ENCODE results near the gene KRT37. TPM values are rescaled to one million over a fixed set of nuclear protein-coding genes. Genes with fewer than 3 reads are reported as not detected.

KRT37 gene
- total RNA-seq (2022; extraction: Qiagen RNA extraction; ENCODE audit: low read depth): not detected in 5 replicates

DNA sequence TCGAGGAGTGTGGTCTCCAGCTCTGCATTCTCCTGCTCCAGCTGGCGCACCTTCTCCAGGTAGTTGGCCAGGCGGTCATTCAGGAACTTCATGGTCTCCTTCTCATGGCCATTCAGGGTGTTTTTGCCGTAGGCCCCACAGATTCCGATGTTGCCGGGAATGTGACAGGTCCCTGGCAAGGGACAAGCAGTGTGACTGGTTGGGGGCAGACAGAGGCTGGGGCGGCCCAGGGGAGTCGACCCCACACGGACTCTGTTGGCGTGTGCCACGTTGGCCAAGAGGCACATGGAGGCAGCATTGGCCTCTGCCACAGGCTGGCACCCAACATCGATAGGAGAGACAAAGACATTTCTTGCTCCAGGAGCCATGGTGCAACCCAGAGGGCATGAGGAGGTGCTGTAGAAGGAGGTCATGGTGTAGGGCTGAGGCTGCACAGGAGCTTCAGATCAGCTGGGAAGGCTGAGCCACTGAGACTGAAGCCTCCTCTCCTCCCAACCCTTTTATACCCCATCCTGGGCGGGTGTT lies at the start of gene KRT37:
TSS of gene KRT37 (minus strand) at position 475 of the 525 bp plus-strand sequence. CDS start at position 413, 62 bp downstream.

DNA sequence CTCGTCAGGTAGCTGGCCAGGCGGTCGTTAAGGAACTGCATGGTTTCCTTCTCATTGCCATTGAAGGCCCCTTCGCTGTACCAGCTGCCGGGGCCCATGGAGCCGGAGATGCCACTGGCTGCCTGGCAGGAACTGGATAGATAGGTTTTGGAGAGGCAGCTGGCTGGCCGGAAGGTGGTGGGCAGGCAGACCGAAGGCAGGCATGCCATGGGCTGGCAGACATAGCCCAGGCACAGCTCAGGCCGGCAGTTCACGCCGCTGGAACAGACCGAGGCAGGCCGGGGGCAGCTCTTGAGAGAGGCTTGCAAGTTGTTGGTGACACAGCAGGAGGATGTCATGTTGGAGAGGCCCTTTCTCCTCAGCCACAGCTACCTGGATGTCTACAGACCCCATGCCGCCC lies 42.6 kb upstream of the KRT37 start, which contains the start of gene KRT32:
TSS of gene KRT32 (minus strand) at position 399 of the 400 bp plus-strand sequence. CDS start at position 338, 61 bp downstream.

DNA sequence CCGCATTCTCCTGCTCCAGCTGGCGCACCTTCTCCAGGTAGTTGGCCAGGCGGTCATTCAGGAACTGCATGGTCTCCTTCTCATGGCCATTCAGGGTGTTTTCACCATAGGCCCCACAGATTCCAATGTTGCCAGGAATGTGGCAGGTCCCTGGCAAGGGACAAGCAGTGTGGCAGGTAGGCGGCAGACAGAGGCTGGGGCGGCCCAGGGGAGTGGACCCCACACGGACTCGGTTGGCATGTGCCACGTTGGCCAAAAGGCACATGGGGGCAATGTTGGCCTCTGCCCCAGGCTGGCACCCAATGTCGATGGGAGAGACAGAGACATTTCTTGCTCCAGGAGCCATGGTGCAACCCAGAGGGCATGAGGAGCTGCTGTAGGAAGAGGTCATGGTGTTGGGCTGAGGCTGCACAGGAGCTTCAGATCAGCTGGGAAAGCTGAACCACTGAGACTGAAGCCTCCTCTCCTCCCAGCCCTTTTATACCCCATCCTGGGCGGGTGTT lies 16.2 kb upstream of the KRT37 start, which contains the start of gene KRT38:
TSS of gene KRT38 (minus strand) at position 453 of the 503 bp plus-strand sequence. CDS start at position 391, 62 bp downstream.

GRCh38 chr17:41396996-41397660 lies 27.3 kb downstream of the KRT37 start, which contains the start of gene KRT31:
Gene KRT31, minus strand, starts transcription at chr17:41397608. Its CDS starts 69 bp downstream, at chr17:41397539.

GRCh38 chr17:41381943-41382342 lies 42.4 kb downstream of the KRT37 start, which contains the start of gene KRT34:
Gene KRT34, minus strand, starts transcription at chr17:41382306. Its CDS starts 60 bp downstream, at chr17:41382246.

Other genes with a start within 250 kb of the KRT37 start
- not detected in 5 replicates for gene KRTAP4-2, start 246.4 kb downstream of the KRT37 start, total RNA-seq (2022; extraction: Qiagen RNA extraction; ENCODE audit: low read depth)
- 0.07 to 0.56 TPM (median 0.26 TPM) in 4 of 5 replicates, not detected in the other for gene KRTAP4-1, start 239.7 kb downstream of the KRT37 start, total RNA-seq (2022; extraction: Qiagen RNA extraction; ENCODE audit: low read depth)
- not detected in 5 replicates for gene KRTAP9-1, start 234.7 kb downstream of the KRT37 start, total RNA-seq (2022; extraction: Qiagen RNA extraction; ENCODE audit: low read depth)
- gene KRTAP9-2, start 197.9 kb downstream of the KRT37 start, total RNA-seq (2022; extraction: Qiagen RNA extraction; ENCODE audit: low read depth): not detected in 5 replicates
- not detected in 5 replicates for gene KRTAP9-3, start 192.1 kb downstream of the KRT37 start, total RNA-seq (2022; extraction: Qiagen RNA extraction; ENCODE audit: low read depth)
- not detected in 5 replicates for gene KRTAP9-8, start 186.6 kb downstream of the KRT37 start, total RNA-seq (2022; extraction: Qiagen RNA extraction; ENCODE audit: low read depth)
- not detected in 5 replicates for gene KRTAP9-4, start 174.9 kb downstream of the KRT37 start, total RNA-seq (2022; extraction: Qiagen RNA extraction; ENCODE audit: low read depth)
- not detected in 5 replicates for gene KRTAP9-9, start 169.2 kb downstream of the KRT37 start, total RNA-seq (2022; extraction: Qiagen RNA extraction; ENCODE audit: low read depth)
- not detected in 5 replicates for gene KRTAP9-6, start 159.2 kb downstream of the KRT37 start, total RNA-seq (2022; extraction: Qiagen RNA extraction; ENCODE audit: low read depth)
- gene KRTAP9-7, start 148.9 kb downstream of the KRT37 start, total RNA-seq (2022; extraction: Qiagen RNA extraction; ENCODE audit: low read depth): not detected in 5 replicates
- gene KRTAP29-1, start 121.7 kb downstream of the KRT37 start, total RNA-seq (2022; extraction: Qiagen RNA extraction; ENCODE audit: low read depth): not detected in 5 replicates
- gene KRTAP16-1, start 115.3 kb downstream of the KRT37 start, total RNA-seq (2022; extraction: Qiagen RNA extraction; ENCODE audit: low read depth): not detected in 5 replicates
- gene KRTAP17-1, start 108.9 kb downstream of the KRT37 start, total RNA-seq (2022; extraction: Qiagen RNA extraction; ENCODE audit: low read depth): not detected in 5 replicates
- not detected in 5 replicates for gene KRT33A, start 73.8 kb downstream of the KRT37 start, total RNA-seq (2022; extraction: Qiagen RNA extraction; ENCODE audit: low read depth)
- gene KRT33B, start 54.8 kb downstream of the KRT37 start, total RNA-seq (2022; extraction: Qiagen RNA extraction; ENCODE audit: low read depth): 0.05 to 0.13 TPM (median 0.10 TPM) in 3 of 5 replicates, not detected in the others
- 0.25 to 0.64 TPM (median 0.35 TPM) in 5 replicates for gene KRT34, start 42.3 kb downstream of the KRT37 start, total RNA-seq (2022; extraction: Qiagen RNA extraction; ENCODE audit: low read depth)
- not detected in 5 replicates for gene KRT31, start 27.0 kb downstream of the KRT37 start, total RNA-seq (2022; extraction: Qiagen RNA extraction; ENCODE audit: low read depth)
- gene KRT38, start 16.4 kb upstream of the KRT37 start, total RNA-seq (2022; extraction: Qiagen RNA extraction; ENCODE audit: low read depth): not detected in 5 replicates
- gene KRT32, start 42.8 kb upstream of the KRT37 start, total RNA-seq (2022; extraction: Qiagen RNA extraction; ENCODE audit: low read depth): 0.06 to 0.08 TPM in 2 of 5 replicates, not detected in the others
- gene KRT35, start 56.6 kb upstream of the KRT37 start, total RNA-seq (2022; extraction: Qiagen RNA extraction; ENCODE audit: low read depth): not detected in 5 replicates
- not detected in 5 replicates for gene KRT36, start 65.3 kb upstream of the KRT37 start, total RNA-seq (2022; extraction: Qiagen RNA extraction; ENCODE audit: low read depth)
- 0.16 to 0.30 TPM (median 0.20 TPM) in 5 replicates for gene KRT13, start 81.0 kb upstream of the KRT37 start, total RNA-seq (2022; extraction: Qiagen RNA extraction; ENCODE audit: low read depth)
- gene KRT15, start 94.3 kb upstream of the KRT37 start, total RNA-seq (2022; extraction: Qiagen RNA extraction; ENCODE audit: low read depth): 3.5 to 6.2 TPM (median 5.4 TPM) in 5 replicates
- gene KRT19, start 103.7 kb upstream of the KRT37 start, total RNA-seq (2022; extraction: Qiagen RNA extraction; ENCODE audit: low read depth): 43.9 to 68.3 TPM (median 57.0 TPM) in 5 replicates
- gene KRT9, start 147.5 kb upstream of the KRT37 start, total RNA-seq (2022; extraction: Qiagen RNA extraction; ENCODE audit: low read depth): not detected in 5 replicates
- gene KRT14, start 162.3 kb upstream of the KRT37 start, total RNA-seq (2022; extraction: Qiagen RNA extraction; ENCODE audit: low read depth): 0.14 to 0.30 TPM (median 0.16 TPM) in 3 of 5 replicates, not detected in the others
- gene KRT16, start 188.2 kb upstream of the KRT37 start, total RNA-seq (2022; extraction: Qiagen RNA extraction; ENCODE audit: low read depth): 0.43 to 0.96 TPM (median 0.73 TPM) in 5 replicates
- 0.77 to 1.2 TPM (median 1.1 TPM) in 5 replicates for gene KRT17, start 200.0 kb upstream of the KRT37 start, total RNA-seq (2022; extraction: Qiagen RNA extraction; ENCODE audit: low read depth)